ENCODE results near the gene UCHL5. TPM values are rescaled to one million over a fixed set of nuclear protein-coding genes. Genes with fewer than 3 reads are reported as not detected.

Gene UCHL5
- total RNA-seq, 1 donor from 2014 or later: 36.4 TPM

- intact Hi-C loops (cut with micrococcal nuclease): no loop called here
- no peak overlapping the region for H3K27ac Mint-ChIP-seq
- no peak for TF ChIP-seq CTCF (IDR thresholded peaks at IDR 0.05)
- ATAC-seq (ENCODE audit: low read depth) (no peak), DNase-seq (no peak)
- ChIA-PET POLR2A (interaction anchor here (0.6 kb wide), 1 partner anchor 129 kb away, joined by 8 read pairs; no protein-coding TSS in a partner anchor), CTCF (no interaction called here)
- H3K36me3 Mint-ChIP-seq (ENCODE audit: low read depth): no peaks in the 10 kb centered on the region
- H3K27me3 Mint-ChIP-seq: no peaks in the 10 kb centered on the region
- H3K9me3 Mint-ChIP-seq: no peaks in the 10 kb centered on the region
- no peak overlapping the region for H3K4me3 Mint-ChIP-seq
- H3K4me1 Mint-ChIP-seq: peaks cover 3% of the 10 kb centered on the region
Observed at GRCh38 chr1:192962901-192963300, 96.3 kb downstream of the UCHL5 start.

Other genes starting within 250 kb of the UCHL5 start
- 55.9 and 61.1 TPM in 2 replicates for gene RO60, start 252 bp upstream of the UCHL5 start, total RNA-seq
- 10.9 and 14.4 TPM in 2 replicates for gene GLRX2, start 46.1 kb upstream of the UCHL5 start, total RNA-seq
- gene CDC73, start 62.7 kb upstream of the UCHL5 start, total RNA-seq: 55.9 and 59.1 TPM in 2 replicates
- gene B3GALT2, start 127.3 kb upstream of the UCHL5 start, total RNA-seq: not detected in 2 replicates

Data from activated B cell treated with CpG ODN at 0.5 μM for 24 hours (primary cell).